Activated CD8-positive, alpha-beta memory T cell treated with anti-CD3 and anti-CD28 coated beads for 4 hours (primary cell): ENCODE measurements around the gene ERN2.

Experiments used
- DNase-seq, 2 donors: peaks; one replicate each; pipeline ENCODE4 v3.0.0-alpha.2; 2020; ENCODE audit warnings: low read depth in 2 of 2

Gene ERN2

DNA sequence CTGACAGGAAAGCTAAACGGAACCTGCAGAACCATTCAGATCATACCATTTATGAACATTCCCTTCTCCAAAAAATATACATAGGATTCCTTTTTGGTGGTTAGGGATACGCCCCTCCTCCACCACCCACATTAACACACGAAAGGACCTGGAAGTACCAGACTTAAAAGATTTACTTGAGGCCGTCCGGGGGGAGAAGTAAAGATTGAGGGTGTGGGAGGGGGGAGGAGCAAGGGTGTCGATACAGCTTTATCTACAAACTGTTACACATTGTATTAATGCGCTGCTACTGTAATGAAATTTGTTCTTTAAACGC is 72.4 kb downstream of the ERN2 start:
- DNase-seq, result no peak
